Gastrocnemius medialis (tissue), 4 donors: ENCODE results near the gene MOBP.

Source experiments
- CTCF ChIP-seq, 5 experiments: fragments of 450-650 bp in 3 of 5; fragments of 200-600 bp in 2 of 5; sonication (generic) in 2 of 5; IDR thresholded peaks in 4 of 5; conservative IDR thresholded peaks in 1 of 5; 1 replicate in 4 of 5; 2 replicates in 1 of 5; pipeline ENCODE4 v1.5.1; 2016 to 2019; ENCODE audit warnings: antibody characterized with exemption in 5 of 5, mild to moderate bottlenecking in 3 of 5, moderate library complexity in 3 of 5
- POLR2A ChIP-seq, 2 donors: fragments of 450-650 bp; IDR thresholded peaks; one replicate each; pipeline ENCODE4 v1.6.1; 2017; ENCODE audit warnings: antibody characterized with exemption in 2 of 2, mild to moderate bottlenecking in 2 of 2, moderate library complexity in 2 of 2

GRCh38 chr3:39428745-39429201, 38.7 kb upstream of the MOBP start:
- no peak for TF ChIP-seq CTCF (IDR thresholded peaks at IDR 0.05 in 4 of 5, conservative IDR thresholded peaks at IDR 0.05 in 1 of 5)
- no peak for TF ChIP-seq POLR2A (IDR thresholded peaks at IDR 0.05)
